Transverse colon (tissue), 4 donors: ENCODE measurements around the gene RGS10.

ENCODE experiments used
- CTCF ChIP-seq, 5 experiments: fragments of 200-600 bp in 3 of 5; fragments of 450-650 bp in 2 of 5; sonication (generic) in 3 of 5; IDR thresholded peaks; 1 replicate in 2 of 5; 2 replicates in 3 of 5; pipeline ENCODE4 v1.5.1; 2016 to 2017; ENCODE audit warnings: antibody characterized with exemption in 5 of 5, inconsistent platforms in 3 of 5, mild to moderate bottlenecking in 2 of 5, moderate library complexity in 1 of 5
- EP300 ChIP-seq: sonication (generic); formaldehyde crosslinking; IDR thresholded peaks from one replicate; pipeline ENCODE4 v1.6.1; 2017; ENCODE audit warnings: antibody characterized with exemption, low read depth
- POLR2A ChIP-seq: fragments of 450-650 bp; IDR thresholded peaks from one replicate; pipeline ENCODE4 v1.6.1; 2016; ENCODE audit warnings: antibody characterized with exemption, mild to moderate bottlenecking, moderate library complexity
- POLR2AphosphoS5 ChIP-seq, 3 donors: sonication (generic); formaldehyde crosslinking; IDR thresholded peaks; one replicate each; pipeline ENCODE4 v1.6.1; 2016; ENCODE audit warnings: antibody characterized with exemption in 3 of 3

DNA sequence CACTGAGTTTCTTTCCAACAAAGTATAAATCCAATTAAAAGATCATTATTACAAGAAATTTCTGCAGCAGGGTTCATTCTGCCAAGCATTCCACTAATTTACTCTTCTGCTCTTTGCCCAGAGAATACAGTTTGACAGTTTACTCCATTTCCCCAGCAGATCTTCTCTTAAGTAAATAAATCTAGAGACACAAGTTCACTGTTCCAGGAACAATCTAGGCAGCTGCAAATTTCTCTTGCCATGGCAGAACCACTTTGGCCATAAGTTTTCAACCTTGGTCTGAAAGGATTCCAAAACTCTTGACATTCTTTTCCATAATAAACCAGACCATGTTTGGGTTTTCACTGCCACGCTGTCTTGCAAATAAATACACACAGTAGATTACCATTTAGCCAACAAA is 11.5 kb downstream of the RGS10 start:
- no peak for TF ChIP-seq CTCF (IDR thresholded peaks at IDR 0.05)
- no peak for TF ChIP-seq POLR2A
- no peak for TF ChIP-seq EP300
- peak in 1 of 3 donors; percentile 54 for TF ChIP-seq POLR2AphosphoS5 (IDR thresholded peaks at IDR 0.05)
